LNCaP clone FGC (cell line): ENCODE data around the gene WSB1.

Source experiments
- DNase-seq: peaks from one replicate; pipeline ENCODE4 v3.0.0-alpha.2; 2011; ENCODE audit warnings: low read depth
- H3K4me3 ChIP-seq: 2 replicates; pipeline ENCODE4 v1.5.1; 2011; ENCODE audit warnings: mild to moderate bottlenecking, low read depth, low read length, control low read depth
- TF ChIP-seq, protein P1 (sequence below): IDR thresholded peaks from 2 replicates; pipeline ENCODE4 v1.5.1; 2012; ENCODE audit warnings: mild to moderate bottlenecking; ENCODE audit not compliant: control insufficient read depth, insufficient read depth; ENCODE audit errors: extremely low read depth

Gene WSB1

DNA sequence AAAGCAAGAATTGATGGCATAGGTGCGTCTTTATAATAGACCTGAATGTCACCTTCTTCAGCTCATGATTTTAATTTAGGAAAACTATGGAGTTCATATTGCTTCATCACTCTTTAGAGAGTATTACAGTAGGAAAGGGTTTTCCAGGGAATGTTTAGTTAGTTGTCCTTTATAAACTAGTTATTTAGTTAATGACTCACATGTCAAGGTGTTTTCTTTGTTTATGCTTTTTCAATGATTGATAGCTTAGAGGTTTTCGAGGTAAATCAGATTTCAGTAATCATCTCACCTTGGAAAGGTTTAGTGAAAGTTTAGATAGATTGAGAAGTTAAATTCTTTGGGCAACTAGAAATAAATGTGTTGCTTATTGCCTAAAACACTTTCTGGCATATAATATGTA, 9.8 kb downstream of the WSB1 start:
- DNase-seq = no peak
- no peak overlapping the region for H3K4me3 ChIP-seq
- TF ChIP-seq, protein P1, sequence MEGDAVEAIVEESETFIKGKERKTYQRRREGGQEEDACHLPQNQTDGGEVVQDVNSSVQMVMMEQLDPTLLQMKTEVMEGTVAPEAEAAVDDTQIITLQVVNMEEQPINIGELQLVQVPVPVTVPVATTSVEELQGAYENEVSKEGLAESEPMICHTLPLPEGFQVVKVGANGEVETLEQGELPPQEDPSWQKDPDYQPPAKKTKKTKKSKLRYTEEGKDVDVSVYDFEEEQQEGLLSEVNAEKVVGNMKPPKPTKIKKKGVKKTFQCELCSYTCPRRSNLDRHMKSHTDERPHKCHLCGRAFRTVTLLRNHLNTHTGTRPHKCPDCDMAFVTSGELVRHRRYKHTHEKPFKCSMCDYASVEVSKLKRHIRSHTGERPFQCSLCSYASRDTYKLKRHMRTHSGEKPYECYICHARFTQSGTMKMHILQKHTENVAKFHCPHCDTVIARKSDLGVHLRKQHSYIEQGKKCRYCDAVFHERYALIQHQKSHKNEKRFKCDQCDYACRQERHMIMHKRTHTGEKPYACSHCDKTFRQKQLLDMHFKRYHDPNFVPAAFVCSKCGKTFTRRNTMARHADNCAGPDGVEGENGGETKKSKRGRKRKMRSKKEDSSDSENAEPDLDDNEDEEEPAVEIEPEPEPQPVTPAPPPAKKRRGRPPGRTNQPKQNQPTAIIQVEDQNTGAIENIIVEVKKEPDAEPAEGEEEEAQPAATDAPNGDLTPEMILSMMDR = no peak

DNA sequence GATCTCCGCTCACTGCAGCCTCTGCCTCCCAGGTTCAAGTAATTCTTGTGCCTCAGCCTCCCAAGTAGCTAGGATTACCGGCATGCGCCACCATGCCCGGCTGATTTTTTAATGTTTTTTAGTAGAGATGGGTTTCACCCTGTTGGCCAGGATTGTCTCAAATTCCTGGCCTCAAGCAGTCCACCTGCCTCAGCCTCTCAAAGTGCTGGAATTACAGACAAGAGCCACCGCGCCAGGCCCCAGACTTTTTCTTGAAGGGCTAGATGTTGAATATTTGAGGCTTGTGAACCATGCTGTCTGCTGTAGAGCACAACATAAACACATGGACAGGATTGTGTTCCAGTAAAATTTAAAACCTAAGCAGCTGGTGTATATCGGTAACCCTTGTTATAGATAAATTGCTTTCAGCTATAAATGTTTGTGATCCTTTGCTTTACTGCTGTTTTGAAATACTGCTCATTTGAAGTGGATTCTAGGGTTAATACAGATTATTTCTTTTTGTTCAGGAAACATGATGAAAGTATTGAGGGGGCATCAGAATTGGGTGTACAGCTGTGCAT, 12.4 kb downstream of the WSB1 start:
- no peak for DNase-seq
- no peak overlapping the region for H3K4me3 ChIP-seq
- TF ChIP-seq, protein P1 = no peak

DNA sequence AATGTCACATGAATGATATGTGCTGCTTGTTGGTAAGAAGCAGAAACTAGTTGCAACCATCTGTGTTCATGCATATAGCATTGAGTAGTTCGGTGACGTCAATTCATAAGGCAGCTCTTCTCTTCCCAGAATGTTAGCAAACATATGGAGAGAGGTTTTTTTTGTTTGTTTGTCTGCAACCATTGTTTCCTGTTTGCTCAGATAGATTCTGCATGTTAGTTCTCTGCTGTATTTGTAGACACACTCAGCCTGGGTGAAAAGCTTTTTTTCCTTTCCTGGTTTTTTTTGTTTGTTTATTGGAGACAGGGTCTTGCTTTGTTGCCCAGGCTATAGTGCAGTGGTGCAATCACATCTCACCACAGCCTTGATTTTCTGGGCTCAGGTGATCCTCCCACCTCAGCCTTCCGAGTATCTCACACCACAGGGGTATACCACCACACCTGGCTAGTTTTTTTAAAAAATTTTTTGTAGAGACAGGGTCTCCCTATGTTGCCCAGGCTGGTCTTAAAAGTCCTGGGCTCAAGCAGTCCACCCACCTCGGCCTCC, 16.7 kb downstream of the WSB1 start:
- TF ChIP-seq, protein P1 = no peak
- DNase-seq = peak; percentile 79

DNA sequence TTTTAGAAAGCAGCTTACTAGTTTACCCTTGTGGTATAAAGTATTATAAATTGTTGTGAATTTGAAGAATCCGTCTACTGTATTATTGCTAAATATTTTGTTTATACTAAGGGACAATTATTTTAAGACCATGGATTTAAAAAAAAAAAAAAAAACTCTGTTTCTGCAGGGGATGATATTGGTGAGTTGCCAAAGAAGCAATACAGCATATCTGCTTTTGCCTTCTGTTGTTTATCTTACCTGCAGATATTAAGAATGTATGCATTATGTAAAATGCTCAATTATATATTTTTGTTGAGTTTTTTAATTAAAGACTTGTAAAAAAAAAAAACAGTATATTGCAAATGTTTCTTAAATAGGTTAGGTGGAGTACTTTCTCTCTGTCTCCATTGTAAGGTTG, 19.4 kb downstream of the WSB1 start:
- TF ChIP-seq, protein P1 = no peak
- DNase-seq = no peak
- H3K4me3 ChIP-seq = no peak overlapping the region

More for the DNA sequence above, 16.7 kb downstream of the WSB1 start:
- no peak overlapping the region for H3K4me3 ChIP-seq

DNA sequence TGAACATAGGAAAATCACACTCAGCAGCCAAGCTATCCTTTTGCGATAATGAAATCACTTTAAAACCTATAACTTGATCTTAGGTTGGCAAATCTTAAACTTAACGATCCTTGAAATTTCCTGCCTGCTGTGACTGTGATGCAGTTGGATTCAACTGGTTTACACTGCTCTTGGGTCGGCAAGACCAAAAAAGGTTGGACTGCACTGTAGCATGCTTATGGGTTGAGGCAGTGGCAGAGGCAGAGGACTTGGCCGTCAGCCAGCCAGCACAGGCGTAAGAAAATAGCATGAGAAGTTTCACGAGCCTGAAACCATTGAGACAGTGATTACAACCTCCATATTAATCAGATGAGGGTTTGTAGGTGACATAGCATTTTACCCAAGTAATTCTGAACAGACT, 21.4 kb downstream of the WSB1 start:
- H3K4me3 ChIP-seq = no peak overlapping the region
- DNase-seq = no peak
- TF ChIP-seq, protein P1 = no peak

DNA sequence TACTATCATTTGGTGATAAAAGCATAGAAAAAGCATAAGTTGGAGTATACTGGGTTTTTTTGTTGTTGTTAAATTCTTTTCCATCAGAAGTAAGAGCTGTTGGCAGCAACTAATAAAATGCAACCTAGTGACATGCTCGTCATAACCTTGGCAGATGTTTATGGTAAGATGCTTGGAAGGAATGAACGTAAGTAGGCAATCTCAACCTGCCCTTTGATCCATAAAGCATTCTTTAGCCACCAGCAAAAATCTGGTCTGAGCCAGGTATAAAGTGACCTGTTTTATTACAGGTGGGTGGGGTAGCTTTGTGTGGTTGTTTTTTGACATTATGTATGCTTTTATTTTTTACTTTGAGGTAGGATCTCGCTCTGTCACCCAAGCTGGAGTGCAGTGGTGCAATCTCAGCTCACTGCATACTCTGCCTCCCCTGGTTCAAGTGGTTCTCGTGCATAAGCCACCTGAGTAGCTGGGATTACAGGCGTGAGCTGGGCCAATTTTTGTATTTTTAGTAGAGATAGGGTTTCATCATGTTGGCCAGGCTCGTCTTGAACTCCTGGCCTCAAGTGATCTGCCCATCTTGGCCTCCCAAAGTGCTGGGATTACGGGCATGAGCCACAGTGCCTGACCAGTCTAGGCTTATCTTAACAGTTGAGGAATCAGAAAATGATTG, 22.0 kb downstream of the WSB1 start:
- TF ChIP-seq, protein P1 = no peak
- DNase-seq = no peak

More for the DNA sequence above, 22.0 kb downstream of the WSB1 start:
- H3K4me3 ChIP-seq = no peak overlapping the region
